Astrocyte (in vitro differentiated cells and primary cell): ENCODE data around the gene SDK1. TPM values are rescaled to one million over a fixed set of nuclear protein-coding genes. Genes with fewer than 3 reads are reported as not detected.

Source experiments
- DNase-seq: peaks from one replicate; pipeline ENCODE4 v3.0.0-alpha.2; 2010; ENCODE audit warnings: low read depth
- FAIRE-seq: peaks from 2 replicates; lab custom pipeline; 2011; peaks lifted over from hg19 to GRCh38; lab: Jason Lieb, UNC
- H2AFZ ChIP-seq: 2 replicates; pipeline ENCODE4 v1.6.0; 2012; ENCODE audit warnings: low read depth, low read length, inconsistent platforms
- H3K27ac ChIP-seq: 2 replicates; pipeline ENCODE4 v1.5.1; 2011; ENCODE audit warnings: low read depth, low read length, inconsistent platforms
- H3K27me3 ChIP-seq: 2 replicates; pipeline ENCODE4 v1.6.0; 2011; ENCODE audit warnings: low read length, inconsistent platforms; ENCODE audit not compliant: insufficient read depth
- H3K36me3 ChIP-seq: 2 replicates; pipeline ENCODE4 v1.5.1; 2011; ENCODE audit warnings: low read length, inconsistent platforms; ENCODE audit not compliant: insufficient read depth
- H3K4me1 ChIP-seq: 2 replicates; pipeline ENCODE4 v1.5.1; 2011; ENCODE audit warnings: low read length, inconsistent platforms; ENCODE audit not compliant: insufficient read depth
- H3K4me2 ChIP-seq: 2 replicates; pipeline ENCODE4 v1.6.0; 2012; ENCODE audit warnings: low read length, inconsistent platforms
- H3K4me3 ChIP-seq: 2 replicates; pipeline ENCODE4 v1.5.1; 2011; ENCODE audit warnings: low read depth, mild to moderate bottlenecking, low read length, inconsistent platforms; ENCODE audit not compliant: insufficient read depth
- H3K79me2 ChIP-seq: 2 replicates; pipeline ENCODE4 v1.6.0; 2012; ENCODE audit warnings: mild to moderate bottlenecking, low read length, inconsistent platforms; ENCODE audit not compliant: insufficient read depth
- H3K9ac ChIP-seq: 2 replicates; pipeline ENCODE4 v1.6.0; 2012; ENCODE audit warnings: mild to moderate bottlenecking, low read length, inconsistent platforms
- H3K9me3 ChIP-seq: 2 replicates; pipeline ENCODE4 v1.5.1; 2012; ENCODE audit warnings: low read depth, mild to moderate bottlenecking, low read length, inconsistent platforms; ENCODE audit not compliant: insufficient read depth
- H4K20me1 ChIP-seq: 2 replicates; pipeline ENCODE4 v1.6.0; 2012; ENCODE audit warnings: low read length, inconsistent platforms; ENCODE audit not compliant: insufficient read depth
- H3K27ac Mint-ChIP-seq: one replicate; pipeline ENCODE4 v1.8.0; 2021; ENCODE audit warnings: mild to moderate bottlenecking, mixed read lengths; ENCODE audit not compliant: unreplicated experiment
- H3K27me3 Mint-ChIP-seq: one replicate; pipeline ENCODE4 v1.8.0; 2021; ENCODE audit warnings: low read depth, mixed read lengths; ENCODE audit not compliant: unreplicated experiment
- H3K36me3 Mint-ChIP-seq: one replicate; pipeline ENCODE4 v1.8.0; 2021; ENCODE audit warnings: low read depth, mixed read lengths; ENCODE audit not compliant: unreplicated experiment
- H3K4me1 Mint-ChIP-seq: one replicate; pipeline ENCODE4 v1.8.0; 2021; ENCODE audit warnings: low read depth, mixed read lengths; ENCODE audit not compliant: unreplicated experiment
- H3K4me3 Mint-ChIP-seq: one replicate; pipeline ENCODE4 v1.8.0; 2021; ENCODE audit warnings: mild to moderate bottlenecking, moderate library complexity, mixed read lengths; ENCODE audit not compliant: unreplicated experiment
- H3K9me3 Mint-ChIP-seq: one replicate; pipeline ENCODE4 v1.8.0; 2021; ENCODE audit warnings: mild to moderate bottlenecking, mixed read lengths; ENCODE audit not compliant: unreplicated experiment
- EZH2 ChIP-seq: IDR thresholded peaks from 2 replicates; pipeline ENCODE4 v1.6.1; 2012; ENCODE audit warnings: mild to moderate bottlenecking, low read length, inconsistent platforms; ENCODE audit not compliant: insufficient read depth
- total RNA-seq: library from RNA; stranded (reverse); gene quantifications from 2 replicates; pipeline ENCODE4 v1.2.1, GENCODE V29; 2021
- TF ChIP-seq, protein P1 (sequence below): IDR thresholded peaks from 2 replicates; pipeline ENCODE4 v1.5.1; 2011; ENCODE audit warnings: low read depth, mild to moderate bottlenecking, inconsistent platforms, low read length, moderate library complexity; ENCODE audit not compliant: insufficient read depth

Gene SDK1
- total RNA-seq, 1 donor from 2014 or later: 4.2 TPM

DNA sequence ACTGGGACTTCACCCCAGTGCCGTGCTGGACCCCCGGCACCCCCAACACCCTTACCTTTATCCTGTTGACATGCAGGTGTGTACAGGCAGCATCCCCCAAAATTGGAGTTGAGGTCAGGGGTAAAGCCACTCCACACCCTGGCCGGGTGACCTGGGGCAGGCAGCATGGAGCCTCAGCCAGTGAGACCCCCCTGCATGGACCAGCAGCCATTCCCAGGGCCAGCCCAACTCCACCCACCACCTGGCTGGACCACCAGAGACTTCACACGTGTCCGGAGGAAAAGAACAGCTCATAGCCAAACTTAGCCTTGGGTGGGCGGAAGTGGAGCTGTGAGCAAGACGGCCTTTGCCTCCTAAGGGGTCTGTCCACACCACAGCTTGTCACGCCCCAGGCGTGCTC, 968.0 kb downstream of the SDK1 start:
- Histone ChIP-seq H2AFZ (no peak overlapping the region), H3K4me2 (no peak overlapping the region), H3K27me3 (no peaks in the 10 kb centered on the region), H3K9me3 (no peaks in the 10 kb centered on the region), H3K27ac (no peak overlapping the region), H3K4me1 (no peaks in the 10 kb centered on the region), H4K20me1 (no peaks in the 10 kb centered on the region), H3K36me3 (no peaks in the 10 kb centered on the region), H3K4me3 (no peak overlapping the region), H3K9ac (no peak overlapping the region), H3K79me2 (no peaks in the 10 kb centered on the region)
- Mint-ChIP-seq H3K36me3 (no peaks in the 10 kb centered on the region), H3K27ac (no peak overlapping the region), H3K4me1 (peaks cover 2% of the 10 kb centered on the region), H3K9me3 (peaks cover 4% of the 10 kb centered on the region), H3K4me3 (no peak overlapping the region), H3K27me3 (peaks cover 19% of the 10 kb centered on the region)
- FAIRE-seq (no peak), DNase-seq (no peak)
- no peak for TF ChIP-seq EZH2

DNA sequence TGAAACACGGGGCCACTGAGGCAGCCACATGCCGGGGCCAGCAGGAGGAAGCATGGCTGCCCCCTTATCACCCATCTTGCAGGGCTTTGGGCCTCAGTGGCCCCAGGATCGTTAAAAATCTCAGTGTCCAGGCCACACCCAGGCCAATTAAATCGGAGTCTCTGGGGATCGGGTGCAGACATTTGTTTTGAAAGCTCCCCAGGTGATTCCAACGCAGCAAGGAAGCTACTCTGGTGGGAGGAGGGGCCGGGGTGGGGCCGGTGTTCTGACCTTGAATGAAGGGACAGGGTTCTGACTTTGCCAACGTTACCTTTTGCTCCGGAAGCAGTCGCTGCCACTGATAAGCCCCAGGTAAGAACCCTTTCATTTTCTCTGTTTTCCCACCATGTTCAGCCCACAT, 968.7 kb downstream of the SDK1 start:
- no peak overlapping the region for H3K4me3 Mint-ChIP-seq
- Histone ChIP-seq H3K36me3 (no peaks in the 10 kb centered on the region), H3K9ac (no peak overlapping the region), H3K9me3 (peaks cover 3% of the 10 kb centered on the region), H3K4me1 (no peaks in the 10 kb centered on the region), H3K4me2 (no peak overlapping the region), H3K27ac (no peak overlapping the region), H2AFZ (no peak overlapping the region), H3K27me3 (no peaks in the 10 kb centered on the region), H3K79me2 (no peaks in the 10 kb centered on the region), H4K20me1 (no peaks in the 10 kb centered on the region), H3K4me3 (no peak overlapping the region)
- peaks cover 2% of the 10 kb centered on the region for H3K4me1 Mint-ChIP-seq
- H3K9me3 Mint-ChIP-seq: peaks cover 8% of the 10 kb centered on the region
- DNase-seq: no peak
- TF ChIP-seq, protein P1, sequence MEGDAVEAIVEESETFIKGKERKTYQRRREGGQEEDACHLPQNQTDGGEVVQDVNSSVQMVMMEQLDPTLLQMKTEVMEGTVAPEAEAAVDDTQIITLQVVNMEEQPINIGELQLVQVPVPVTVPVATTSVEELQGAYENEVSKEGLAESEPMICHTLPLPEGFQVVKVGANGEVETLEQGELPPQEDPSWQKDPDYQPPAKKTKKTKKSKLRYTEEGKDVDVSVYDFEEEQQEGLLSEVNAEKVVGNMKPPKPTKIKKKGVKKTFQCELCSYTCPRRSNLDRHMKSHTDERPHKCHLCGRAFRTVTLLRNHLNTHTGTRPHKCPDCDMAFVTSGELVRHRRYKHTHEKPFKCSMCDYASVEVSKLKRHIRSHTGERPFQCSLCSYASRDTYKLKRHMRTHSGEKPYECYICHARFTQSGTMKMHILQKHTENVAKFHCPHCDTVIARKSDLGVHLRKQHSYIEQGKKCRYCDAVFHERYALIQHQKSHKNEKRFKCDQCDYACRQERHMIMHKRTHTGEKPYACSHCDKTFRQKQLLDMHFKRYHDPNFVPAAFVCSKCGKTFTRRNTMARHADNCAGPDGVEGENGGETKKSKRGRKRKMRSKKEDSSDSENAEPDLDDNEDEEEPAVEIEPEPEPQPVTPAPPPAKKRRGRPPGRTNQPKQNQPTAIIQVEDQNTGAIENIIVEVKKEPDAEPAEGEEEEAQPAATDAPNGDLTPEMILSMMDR: no peak
- TF ChIP-seq EZH2: no peak
- no peak for FAIRE-seq
- H3K27ac Mint-ChIP-seq: no peak overlapping the region
- H3K27me3 Mint-ChIP-seq: peaks cover 19% of the 10 kb centered on the region
- no peaks in the 10 kb centered on the region for H3K36me3 Mint-ChIP-seq

DNA sequence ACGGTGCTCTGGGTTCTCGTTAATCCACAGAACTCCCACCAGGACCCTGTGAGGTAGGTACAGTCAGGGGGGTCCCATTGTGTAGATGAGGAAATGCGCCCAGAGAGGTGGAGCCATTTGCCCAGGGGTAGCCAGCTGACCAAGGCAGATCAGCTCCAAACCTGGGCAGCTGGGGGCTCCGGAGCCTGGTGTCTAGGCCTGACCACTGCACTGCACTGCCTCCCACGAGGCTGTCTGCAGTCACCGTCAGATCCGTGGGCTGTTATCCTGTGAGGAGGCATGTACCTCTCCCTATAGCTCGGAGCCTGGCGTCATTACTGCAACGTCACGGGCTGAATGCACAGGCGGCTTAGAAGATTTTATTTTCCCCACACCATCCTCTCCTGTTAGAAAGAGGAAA, 969.2 kb downstream of the SDK1 start:
- Mint-ChIP-seq H3K27me3 (peaks cover 19% of the 10 kb centered on the region), H3K36me3 (no peaks in the 10 kb centered on the region), H3K4me3 (no peak overlapping the region), H3K4me1 (peaks cover 2% of the 10 kb centered on the region), H3K27ac (no peak overlapping the region), H3K9me3 (peaks cover 11% of the 10 kb centered on the region)
- no peaks in the 10 kb centered on the region for H3K4me1 ChIP-seq
- H3K36me3 ChIP-seq: no peaks in the 10 kb centered on the region
- no peaks in the 10 kb centered on the region for H4K20me1 ChIP-seq
- peaks cover 3% of the 10 kb centered on the region for H3K9me3 ChIP-seq
- no peaks in the 10 kb centered on the region for H3K79me2 ChIP-seq
- no peaks in the 10 kb centered on the region for H3K27me3 ChIP-seq
- no peak overlapping the region for H3K27ac ChIP-seq
- no peak overlapping the region for H3K9ac ChIP-seq
- H3K4me2 ChIP-seq: no peak overlapping the region
- TF ChIP-seq EZH2: no peak
- TF ChIP-seq, protein P1: no peak
- no peak overlapping the region for H2AFZ ChIP-seq
- no peak for FAIRE-seq
- H3K4me3 ChIP-seq: no peak overlapping the region
- no peak for DNase-seq
